ENCODE results near the gene EMX1. TPM values are rescaled to one million over a fixed set of nuclear protein-coding genes. Genes with fewer than 3 reads are reported as not detected.

Gene EMX1
- total RNA-seq, 1 donor from 2014 or later, result not detected

- DNase-seq (ENCODE audit: low read depth in 2 of 2), result no peak
These were observed 41.4 kb downstream of the EMX1 start for GRCh38 chr2:72958542-72959385.

GRCh38 chr2:72959554-72959953, 42.2 kb downstream of the EMX1 start:
- DNase-seq (ENCODE audit: low read depth in 2 of 2), result no peak

GRCh38 chr2:72959995-72960981, 43.0 kb downstream of the EMX1 start:
- no peak for DNase-seq (ENCODE audit: low read depth in 2 of 2)

- DNase-seq (ENCODE audit: low read depth in 2 of 2), result no peak
These were observed 43.9 kb downstream of the EMX1 start for GRCh38 chr2:72961036-72961720.

- no peak for DNase-seq (ENCODE audit: low read depth in 2 of 2)
These were observed 44.6 kb downstream of the EMX1 start for GRCh38 chr2:72961853-72962468.

- no peak for DNase-seq (ENCODE audit: low read depth in 2 of 2)
These were observed 45.6 kb downstream of the EMX1 start for GRCh38 chr2:72962911-72963310.

GRCh38 chr2:72963423-72964145, 46.3 kb downstream of the EMX1 start:
- peak in 1 of 2 donors; percentile 5 for DNase-seq (ENCODE audit: low read depth in 2 of 2)

- no peak for DNase-seq (ENCODE audit: low read depth in 2 of 2)
These were observed 46.8 kb downstream of the EMX1 start for GRCh38 chr2:72964146-72964525.

- no peak for DNase-seq (ENCODE audit: low read depth in 2 of 2)
These were observed 47.7 kb downstream of the EMX1 start for GRCh38 chr2:72965016-72965415.

GRCh38 chr2:72965770-72966450, 48.6 kb downstream of the EMX1 start:
- no peak for DNase-seq (ENCODE audit: low read depth in 2 of 2)

GRCh38 chr2:72968286-72968685, 51.0 kb downstream of the EMX1 start:
- DNase-seq (ENCODE audit: low read depth in 2 of 2), result no peak

- no peak for DNase-seq (ENCODE audit: low read depth in 2 of 2)
These were observed 52.4 kb downstream of the EMX1 start for GRCh38 chr2:72969706-72970105.

GRCh38 chr2:72971036-72971435, 53.7 kb downstream of the EMX1 start:
- DNase-seq (ENCODE audit: low read depth in 2 of 2), result no peak

GRCh38 chr2:72972352-72973136, 55.2 kb downstream of the EMX1 start:
- DNase-seq (ENCODE audit: low read depth in 2 of 2), result no peak

- DNase-seq (ENCODE audit: low read depth in 2 of 2), result no peak
These were observed 55.8 kb downstream of the EMX1 start for GRCh38 chr2:72973137-72973535.

GRCh38 chr2:72973566-72974435, 56.5 kb downstream of the EMX1 start:
- peak; percentile 64 to 66 for DNase-seq (ENCODE audit: low read depth in 2 of 2)

GRCh38 chr2:72974436-72974754, 57.1 kb downstream of the EMX1 start:
- DNase-seq (ENCODE audit: low read depth in 2 of 2), result no peak

- no peak for DNase-seq (ENCODE audit: low read depth in 2 of 2)
These were observed 57.7 kb downstream of the EMX1 start for GRCh38 chr2:72975017-72975416.

Data from lung microvascular endothelial cell (primary cell).